Activated CD8-positive, alpha-beta T cell treated with anti-CD3 and anti-CD28 coated beads, Interleukin-2, amount 10 ng/mL, durations not matched to agents 7 days and 5 days (primary cell): ENCODE measurements around the gene FAF2. TPM values are rescaled to one million over a fixed set of nuclear protein-coding genes. Genes with fewer than 3 reads are reported as not detected.
A peak's percentile ranks its signal among the peaks of the same experiment; 100 is the strongest.
"Not testable (repeated sequence)": the region's sequence is repeated elsewhere in the genome, so short reads cannot be mapped to it uniquely, and the experiment has no call there.

Experiments used
- ATAC-seq: fragments of 150-1000 bp; cut with Tn5 transposase; one replicate; pipeline ENCODE4 v1.10.0; 2021; ENCODE audit warnings: moderate library complexity
- CTCF ChIA-PET: fragments of 350-600 bp; sonication (Branson Sonifier 250); formaldehyde crosslinking; loops from one replicate; lab custom pipeline; 2021; ENCODE audit warnings: antibody characterized with exemption; lab: Charles Lee
- POLR2A ChIA-PET: fragments of 350-600 bp; sonication (Branson Sonifier 250); formaldehyde crosslinking; loops from one replicate; lab custom pipeline; 2021; ENCODE audit warnings: antibody characterized with exemption; lab: Charles Lee
- DNase-seq: peaks from one replicate; pipeline ENCODE4 v3.0.0-alpha.2; 2020
- H3K27ac Mint-ChIP-seq: one replicate; pipeline ENCODE4 v1.8.0; 2021; ENCODE audit warnings: mild to moderate bottlenecking, mixed read lengths
- H3K27me3 Mint-ChIP-seq: one replicate; pipeline ENCODE4 v1.8.0; 2021; ENCODE audit warnings: low read depth, mixed read lengths
- H3K36me3 Mint-ChIP-seq: one replicate; pipeline ENCODE4 v1.8.0; 2021; ENCODE audit warnings: low read depth, mixed read lengths
- H3K4me1 Mint-ChIP-seq: one replicate; pipeline ENCODE4 v1.8.0; 2021; ENCODE audit warnings: low read depth, mixed read lengths
- H3K4me3 Mint-ChIP-seq: one replicate; pipeline ENCODE4 v1.8.0; 2021; ENCODE audit warnings: mild to moderate bottlenecking, mixed read lengths
- H3K9me3 Mint-ChIP-seq: one replicate; pipeline ENCODE4 v1.8.0; 2022; ENCODE audit warnings: mixed read lengths; ENCODE audit not compliant: insufficient read depth
- total RNA-seq, 2 experiments: library from RNA; stranded (reverse); gene quantifications; one replicate each; pipeline ENCODE4 v1.2.3, GENCODE V29; 2021

The FAF2 gene
- total RNA-seq, 2 experiments from 2014 or later = 31.3 to 31.4 TPM

DNA sequence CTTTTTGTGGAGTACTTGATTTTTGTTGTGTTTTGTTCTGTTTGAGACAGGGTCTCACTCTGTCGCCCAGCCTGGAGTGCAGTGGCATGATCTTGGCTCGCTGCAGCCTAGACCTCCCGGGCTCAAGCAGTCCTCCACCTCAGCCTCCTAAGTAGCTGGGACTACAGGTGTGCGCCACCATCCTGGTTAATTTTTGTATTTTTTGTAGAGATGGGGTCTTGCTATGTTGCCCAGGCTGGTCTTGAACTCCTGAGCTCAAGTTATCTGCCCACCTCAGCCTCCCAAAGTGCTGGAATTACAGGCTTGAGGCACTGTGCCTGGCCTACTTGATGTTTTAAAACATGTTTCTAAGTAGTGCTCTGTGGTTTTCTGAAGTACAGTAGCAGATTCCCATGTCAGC, 39.0 kb downstream of the FAF2 start:
- DNase-seq, H3K4me3 Mint-ChIP-seq, ATAC-seq, POLR2A ChIA-PET, H3K27me3 Mint-ChIP-seq, H3K9me3 Mint-ChIP-seq: not testable (repeated sequence)
- Mint-ChIP-seq H3K27ac (peak overlapping the region; percentile 8), H3K36me3 (peaks cover 55% of the 10 kb centered on the region), H3K4me1 (peaks cover 29% of the 10 kb centered on the region)
- CTCF ChIA-PET = interaction anchor here (1.5 kb wide), 1 partner anchor 19 kb away, joined by 3 read pairs; no protein-coding TSS in a partner anchor

DNA sequence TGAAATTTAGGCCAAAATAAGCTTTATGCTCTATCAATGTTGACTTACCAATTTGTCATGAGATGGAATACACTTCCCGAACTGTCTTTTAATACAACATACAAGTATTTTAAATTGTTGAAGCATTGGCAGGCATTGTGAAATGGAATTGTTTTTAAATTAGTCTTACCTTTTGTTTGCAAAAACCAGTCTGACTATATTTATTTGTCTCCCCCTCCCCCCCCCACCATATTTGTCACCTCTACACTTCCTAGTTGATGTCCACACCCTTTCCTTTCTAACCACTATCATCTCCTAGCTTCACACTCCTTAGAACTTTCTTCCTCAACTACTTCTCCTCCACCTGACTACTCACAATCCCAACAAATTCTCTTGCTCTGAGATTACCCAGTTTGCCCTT, 40.9 kb downstream of the FAF2 start:
- Mint-ChIP-seq H3K4me1 (peaks cover 25% of the 10 kb centered on the region), H3K4me3 (peak overlapping the region; percentile 30), H3K36me3 (peaks cover 62% of the 10 kb centered on the region), H3K27ac (peak overlapping the region; percentile 86), H3K9me3 (no peaks in the 10 kb centered on the region), H3K27me3 (no peaks in the 10 kb centered on the region)
- ChIA-PET POLR2A (no interaction called here), CTCF (interaction anchor here (1.6 kb wide), 1 partner anchor 72 kb away, joined by 4 read pairs; the partner anchor contains the start of gene CLTB)
- DNase-seq (no peak), ATAC-seq (no peak)

DNA sequence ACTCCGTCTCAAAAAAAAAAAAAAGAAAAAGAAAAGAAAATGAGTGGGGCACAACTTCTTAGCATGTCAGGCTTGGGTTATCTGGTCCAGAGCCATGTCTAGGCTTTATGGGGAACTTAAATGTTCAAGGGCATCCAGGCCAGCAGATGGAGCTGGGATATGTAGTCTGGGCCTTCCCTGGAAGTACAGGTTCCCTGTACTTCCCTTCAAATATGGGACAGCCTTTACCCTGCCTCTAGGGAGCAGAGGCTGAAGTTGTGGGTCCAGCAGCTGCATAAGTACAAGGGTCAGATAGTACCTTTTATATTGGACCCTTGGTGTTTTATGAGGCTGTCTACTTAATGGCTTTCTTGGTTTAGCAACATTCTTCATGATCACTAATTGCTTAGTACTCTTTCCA, 42.1 kb downstream of the FAF2 start:
- POLR2A ChIA-PET = no interaction called here
- Mint-ChIP-seq H3K4me1 (peaks cover 21% of the 10 kb centered on the region), H3K9me3 (no peaks in the 10 kb centered on the region), H3K36me3 (peaks cover 63% of the 10 kb centered on the region), H3K27ac (peak overlapping the region; percentile 40), H3K4me3 (no peak overlapping the region), H3K27me3 (no peaks in the 10 kb centered on the region)
- ATAC-seq (no peak), DNase-seq (no peak)
- CTCF ChIA-PET = no interaction called here

DNA sequence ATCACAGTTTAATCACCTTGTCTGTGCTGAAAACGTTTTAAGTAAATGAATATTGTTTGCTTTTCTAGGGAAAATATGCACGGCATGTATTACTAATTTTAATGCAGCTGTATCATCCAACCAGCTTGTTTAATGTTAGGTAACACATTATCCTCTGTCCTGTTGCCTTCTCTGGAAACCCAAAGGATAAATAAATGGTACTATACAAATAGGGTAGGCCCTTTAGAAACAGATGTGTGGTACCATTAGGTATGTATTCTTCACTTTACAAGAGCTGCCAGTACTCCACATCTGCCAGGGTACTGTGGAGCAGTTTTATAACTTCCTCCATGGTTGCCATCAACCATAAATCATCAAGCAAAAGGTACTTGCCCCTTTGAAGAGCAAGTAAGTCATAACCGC, 42.9 kb downstream of the FAF2 start:
- DNase-seq (no peak), ATAC-seq (no peak)
- Mint-ChIP-seq H3K27ac (no peak overlapping the region), H3K9me3 (no peaks in the 10 kb centered on the region), H3K4me3 (no peak overlapping the region), H3K4me1 (peaks cover 21% of the 10 kb centered on the region), H3K36me3 (peaks cover 66% of the 10 kb centered on the region), H3K27me3 (no peaks in the 10 kb centered on the region)
- POLR2A ChIA-PET = no interaction called here
- CTCF ChIA-PET = no interaction called here

DNA sequence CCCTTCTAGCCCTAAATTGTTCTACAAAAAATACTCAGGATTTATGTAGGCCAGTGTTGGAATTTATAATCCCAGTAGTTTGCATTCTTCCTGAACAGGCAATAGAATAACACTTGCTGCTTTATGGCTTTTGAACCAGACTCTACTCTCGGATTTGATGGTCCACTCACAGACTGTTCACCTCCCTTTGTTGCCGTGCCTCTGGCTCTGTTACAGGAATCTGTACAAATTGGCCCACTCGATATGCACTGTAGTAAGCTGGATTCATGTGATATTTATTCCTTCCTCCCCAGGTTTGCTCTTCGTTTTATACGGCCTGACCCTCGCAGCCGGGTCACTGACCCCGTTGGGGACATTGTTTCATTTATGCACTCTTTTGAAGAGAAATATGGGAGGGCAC, 43.7 kb downstream of the FAF2 start:
- ATAC-seq (no peak), DNase-seq (no peak)
- Mint-ChIP-seq H3K4me1 (peaks cover 17% of the 10 kb centered on the region), H3K27ac (no peak overlapping the region), H3K36me3 (peaks cover 61% of the 10 kb centered on the region), H3K4me3 (no peak overlapping the region), H3K9me3 (no peaks in the 10 kb centered on the region), H3K27me3 (no peaks in the 10 kb centered on the region)
- CTCF ChIA-PET = interaction anchor here (1.1 kb wide), 1 partner anchor 44 kb away, joined by 4 read pairs; no protein-coding TSS in a partner anchor
- POLR2A ChIA-PET = no interaction called here

DNA sequence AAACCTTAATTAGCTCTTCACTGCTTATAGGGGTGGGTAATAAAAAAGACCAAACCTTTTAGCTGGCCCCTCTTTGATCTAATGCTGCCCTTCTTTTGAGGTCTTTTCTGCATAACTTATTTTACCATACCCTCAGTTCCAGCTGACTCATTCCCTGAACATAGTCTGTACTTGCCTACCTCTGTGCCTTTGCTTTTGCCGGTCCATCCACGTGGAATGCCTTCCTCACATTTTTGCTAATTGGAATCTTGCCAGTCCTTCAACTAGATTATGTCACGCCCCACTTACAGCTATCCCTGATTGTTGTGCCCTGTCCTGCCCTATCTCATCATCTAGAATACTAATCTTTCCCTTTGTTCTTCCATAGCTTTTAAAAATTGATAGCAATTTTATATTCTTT, 44.2 kb downstream of the FAF2 start:
- Mint-ChIP-seq H3K36me3 (peaks cover 58% of the 10 kb centered on the region), H3K4me1 (peaks cover 16% of the 10 kb centered on the region), H3K27me3 (no peaks in the 10 kb centered on the region), H3K4me3 (no peak overlapping the region), H3K9me3 (no peaks in the 10 kb centered on the region), H3K27ac (no peak overlapping the region)
- DNase-seq (no peak), ATAC-seq (no peak)
- ChIA-PET POLR2A (no interaction called here), CTCF (interaction anchor here (1.1 kb wide), 1 partner anchor 45 kb away, joined by 4 read pairs; no protein-coding TSS in a partner anchor)

DNA sequence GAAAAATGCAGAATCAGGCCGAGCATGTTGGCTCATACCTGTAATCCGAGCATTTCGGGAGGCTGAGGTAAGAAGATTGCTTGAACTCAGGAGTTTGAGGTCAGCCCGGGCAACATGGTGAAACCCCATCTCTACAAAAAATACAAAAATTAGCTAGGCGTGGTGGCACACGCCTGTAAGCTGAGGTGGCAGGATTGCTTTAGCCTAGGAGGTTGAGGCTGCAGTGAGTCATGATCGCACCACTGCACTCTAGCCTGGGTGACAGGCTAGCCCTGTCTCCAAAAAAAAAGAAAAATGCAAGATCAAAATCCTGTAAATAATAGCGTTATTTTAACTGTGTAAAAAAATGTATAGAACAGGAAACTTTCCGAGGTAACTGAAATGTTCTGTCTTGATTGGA, 49.7 kb downstream of the FAF2 start:
- Mint-ChIP-seq H3K36me3 (peaks cover 62% of the 10 kb centered on the region), H3K4me1 (peaks cover 2% of the 10 kb centered on the region), H3K4me3 (no peak overlapping the region), H3K27ac (no peak overlapping the region), H3K27me3 (no peaks in the 10 kb centered on the region), H3K9me3 (no peaks in the 10 kb centered on the region)
- CTCF ChIA-PET = no interaction called here
- ATAC-seq = no peak
- no peak for DNase-seq
- POLR2A ChIA-PET = no interaction called here

DNA sequence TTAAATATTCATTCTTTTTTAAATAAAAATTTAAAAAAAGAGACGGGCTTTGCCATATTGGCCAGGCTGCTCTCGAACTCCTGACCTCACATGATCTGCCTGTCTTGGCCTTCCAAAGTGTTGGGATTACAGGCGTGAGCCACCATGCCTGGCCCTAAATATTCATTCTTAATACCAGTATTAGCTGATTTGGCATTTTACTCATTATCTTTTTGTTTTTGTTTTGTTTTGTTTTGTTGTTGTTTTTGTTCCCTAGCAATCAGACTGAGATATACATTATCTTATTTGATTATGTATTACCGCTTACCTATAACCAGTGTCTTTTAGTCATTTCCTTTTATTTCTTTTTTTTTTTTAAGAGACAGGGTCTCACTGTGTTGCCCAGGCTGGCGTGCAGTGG, 51.1 kb downstream of the FAF2 start:
- ATAC-seq (no peak), DNase-seq (no peak)
- Mint-ChIP-seq H3K27ac (no peak overlapping the region), H3K36me3 (peaks cover 62% of the 10 kb centered on the region), H3K27me3 (no peaks in the 10 kb centered on the region), H3K4me1 (no peaks in the 10 kb centered on the region), H3K9me3 (no peaks in the 10 kb centered on the region), H3K4me3 (no peak overlapping the region)
- ChIA-PET POLR2A (no interaction called here), CTCF (interaction anchor here (1.3 kb wide), 1 partner anchor 39 kb away, joined by 3 read pairs; the partner anchor contains the start of gene RNF44)

DNA sequence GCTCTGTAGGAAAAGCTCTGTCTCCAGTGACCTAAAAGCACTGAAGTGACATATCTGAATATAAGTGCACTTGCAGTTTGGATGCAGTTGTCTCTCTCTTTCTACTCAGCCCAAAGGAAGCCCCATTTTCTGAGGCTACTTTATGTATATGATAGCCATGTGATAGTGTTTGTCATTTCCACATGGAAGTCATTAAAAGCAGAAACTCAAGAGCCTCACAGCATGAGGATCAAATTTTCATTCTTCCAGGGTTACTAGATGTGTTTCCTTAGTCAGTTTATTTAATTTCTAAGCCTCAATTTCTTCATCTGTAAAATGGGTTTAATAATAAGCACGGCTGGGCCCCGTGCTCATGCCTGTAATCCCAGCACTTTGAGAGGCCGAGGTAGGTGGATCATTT, 52.3 kb downstream of the FAF2 start:
- H3K4me3 Mint-ChIP-seq = no peak overlapping the region

DNA sequence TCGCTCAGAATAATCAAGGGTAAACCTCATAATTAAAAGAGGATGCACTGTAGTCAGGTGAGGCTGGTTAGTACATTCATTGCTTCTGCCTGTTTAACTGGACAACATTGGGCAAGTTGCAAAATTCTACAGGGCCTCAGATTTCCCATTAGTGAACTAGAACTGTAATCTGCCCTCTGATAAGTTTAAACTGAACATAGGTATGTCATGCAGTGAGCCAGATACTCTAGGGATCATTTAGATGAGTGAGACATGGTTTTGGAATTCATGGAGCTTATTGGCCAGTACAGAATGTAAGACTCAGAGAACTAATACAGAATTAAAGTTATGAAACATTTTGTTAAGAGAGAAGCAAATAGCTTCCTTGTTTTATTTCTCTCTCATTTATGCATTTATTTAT, 53.1 kb downstream of the FAF2 start:
- CTCF ChIA-PET = interaction anchor here (0.7 to 0.9 kb wide), 2 partner anchors 43 to 53 kb away, joined by 3 read pairs; partner anchors contain the start of gene FAF2
- no peak for ATAC-seq
- Mint-ChIP-seq H3K36me3 (peaks cover 66% of the 10 kb centered on the region), H3K27me3 (no peaks in the 10 kb centered on the region), H3K27ac (no peak overlapping the region), H3K4me1 (no peaks in the 10 kb centered on the region), H3K9me3 (no peaks in the 10 kb centered on the region), H3K4me3 (no peak overlapping the region)
- no peak for DNase-seq
- POLR2A ChIA-PET = no interaction called here

More for the DNA sequence above, 52.3 kb downstream of the FAF2 start:
- H3K4me1 Mint-ChIP-seq = no peaks in the 10 kb centered on the region
- H3K27me3 Mint-ChIP-seq = no peaks in the 10 kb centered on the region
- H3K9me3 Mint-ChIP-seq = no peaks in the 10 kb centered on the region
- ChIA-PET CTCF (interaction anchor here (1.3 kb wide), 1 partner anchor 37 kb away, joined by 3 read pairs; the partner anchor contains the start of gene RNF44), POLR2A (no interaction called here)
- no peak for ATAC-seq
- no peak overlapping the region for H3K27ac Mint-ChIP-seq
- peaks cover 67% of the 10 kb centered on the region for H3K36me3 Mint-ChIP-seq
- DNase-seq = no peak

DNA sequence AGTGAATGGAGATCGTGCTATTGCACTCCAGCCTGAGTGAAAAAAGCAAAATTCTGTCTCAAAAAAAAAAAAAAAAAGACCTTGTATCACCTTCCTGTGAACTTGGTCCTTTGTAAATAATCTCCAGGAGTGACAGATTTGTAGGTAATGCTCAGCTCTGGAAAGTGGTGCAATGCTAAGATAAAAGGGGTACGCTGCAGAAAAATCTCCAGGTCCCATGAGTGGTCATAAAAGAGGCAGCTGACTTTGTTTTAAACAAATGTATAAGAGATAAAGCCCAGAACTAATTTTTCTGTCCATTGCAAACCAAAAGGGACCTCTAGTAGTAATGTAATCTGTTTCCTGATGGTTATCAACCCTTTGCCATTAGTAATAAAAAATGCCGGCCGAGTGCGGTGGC, 55.3 kb downstream of the FAF2 start:
- ChIA-PET POLR2A (no interaction called here), CTCF (no interaction called here)
- DNase-seq = no peak
- H3K9me3 Mint-ChIP-seq = no peaks in the 10 kb centered on the region
- H3K27ac Mint-ChIP-seq = no peak overlapping the region
- H3K4me1 Mint-ChIP-seq = no peaks in the 10 kb centered on the region
- peaks cover 74% of the 10 kb centered on the region for H3K36me3 Mint-ChIP-seq
- H3K27me3 Mint-ChIP-seq = no peaks in the 10 kb centered on the region
- ATAC-seq = no peak
- no peak overlapping the region for H3K4me3 Mint-ChIP-seq

DNA sequence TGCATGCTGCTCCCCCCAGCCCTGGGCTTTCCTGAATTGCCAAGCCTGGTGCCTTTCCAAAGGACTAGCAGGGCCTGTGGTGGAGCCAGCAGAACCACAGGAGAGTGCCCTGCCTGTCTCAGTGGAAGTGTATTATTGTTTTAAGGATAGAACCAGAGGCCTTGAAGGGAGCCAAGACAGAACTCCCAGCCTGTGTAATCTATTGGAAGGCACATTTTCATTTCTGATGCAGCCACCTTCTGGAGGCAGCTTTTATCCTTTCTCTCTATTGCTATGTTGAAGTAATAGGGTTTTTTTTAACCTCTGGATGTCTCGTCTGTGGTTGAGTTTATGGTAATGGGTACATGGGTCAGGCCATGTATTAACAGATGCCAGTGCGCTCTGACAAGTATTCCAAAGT, 59.7 kb downstream of the FAF2 start:
- ATAC-seq = no peak
- POLR2A ChIA-PET = no interaction called here
- Mint-ChIP-seq H3K4me3 (no peak overlapping the region), H3K4me1 (peaks cover 7% of the 10 kb centered on the region), H3K27me3 (no peaks in the 10 kb centered on the region), H3K9me3 (no peaks in the 10 kb centered on the region), H3K36me3 (peaks cover 53% of the 10 kb centered on the region), H3K27ac (peak overlapping the region; percentile 35)
- DNase-seq = no peak
- CTCF ChIA-PET = no interaction called here

DNA sequence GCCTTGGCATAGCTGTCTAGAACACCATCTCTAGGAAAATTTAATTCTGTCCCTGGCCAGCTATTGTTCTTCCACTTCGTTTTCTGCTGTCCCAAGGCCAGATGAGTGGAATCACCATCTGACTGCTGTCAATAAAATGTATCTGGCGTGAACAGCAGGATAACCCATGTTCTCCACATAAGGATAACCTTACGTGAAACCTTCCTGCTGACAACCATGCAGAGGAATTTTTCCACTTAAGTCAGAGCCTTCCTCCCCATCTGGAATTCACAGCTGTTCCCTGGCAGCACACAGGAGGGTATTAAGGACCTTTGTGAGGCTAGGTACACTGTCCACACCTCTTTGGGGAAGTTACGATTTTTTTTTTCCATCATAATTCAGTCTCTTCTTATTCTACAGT, 60.4 kb downstream of the FAF2 start:
- ChIA-PET POLR2A (no interaction called here), CTCF (no interaction called here)
- Mint-ChIP-seq H3K4me1 (peaks cover 8% of the 10 kb centered on the region), H3K27me3 (no peaks in the 10 kb centered on the region), H3K36me3 (peaks cover 47% of the 10 kb centered on the region), H3K9me3 (no peaks in the 10 kb centered on the region), H3K27ac (no peak overlapping the region), H3K4me3 (no peak overlapping the region)
- ATAC-seq = no peak
- DNase-seq = no peak
